ENCODE measurements around the gene AVPI1.

GRCh38 chr10:97647556-97647955 lies 39.5 kb downstream of the AVPI1 start:
- TF ChIP-seq CTCF (IDR thresholded peaks at IDR 0.05 in 4 of 5, conservative IDR thresholded peaks at IDR 0.05 in 1 of 5) (no peak), POLR2A (IDR thresholded peaks at IDR 0.05) (no peak)

Measured in gastrocnemius medialis (tissue), 4 donors.